OCI-LY3 (cell line): Measurements from ENCODE around the gene ARID1B.

Experiments
- EZH2phosphoT487 ChIP-seq: fragments of 200-600 bp; shearing (Covaris generic); IDR thresholded peaks from 2 replicates; pipeline ENCODE4 v1.6.1; 2018; ENCODE audit warnings: antibody characterized with exemption, mixed run types, low read depth
- TF ChIP-seq, protein P1 (sequence below): fragments of 200-600, 300-600 bp; sonication (generic); IDR thresholded peaks from 2 replicates; pipeline ENCODE4 v1.5.1; 2014; ENCODE audit warnings: antibody characterized with exemption, low read length, low read depth

DNA sequence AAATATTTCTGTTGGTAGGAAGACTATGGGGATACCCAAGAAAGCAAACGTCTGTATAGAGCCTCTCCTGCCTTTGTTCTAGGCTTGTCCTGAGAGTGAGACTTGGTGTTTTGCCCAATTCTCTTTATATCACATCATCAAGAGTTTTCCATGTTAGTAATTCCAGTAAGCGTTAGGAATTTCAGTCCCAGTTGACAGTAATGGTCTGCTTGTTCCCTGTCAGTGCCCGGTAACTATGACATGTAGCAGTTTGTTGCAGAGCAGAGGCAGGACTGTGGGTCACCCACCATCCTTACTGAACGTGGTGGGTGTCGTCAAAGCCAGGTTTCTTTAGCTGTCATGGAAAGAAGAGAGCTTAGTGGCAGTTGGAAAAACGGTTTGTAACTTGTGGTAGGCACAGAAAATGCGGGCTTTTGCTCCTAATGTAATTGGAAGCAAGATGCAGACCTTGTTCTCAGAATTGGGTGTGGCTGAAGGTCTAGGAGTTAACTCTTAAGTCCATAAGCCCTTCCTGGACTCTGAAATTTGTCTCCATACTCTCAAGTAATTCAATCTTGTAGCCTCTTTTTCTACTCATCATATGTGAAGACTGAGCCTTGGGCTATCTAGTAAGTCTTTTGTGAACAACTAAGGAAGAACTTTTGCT is 357.3 kb downstream of the ARID1B start:
- TF ChIP-seq, protein P1, sequence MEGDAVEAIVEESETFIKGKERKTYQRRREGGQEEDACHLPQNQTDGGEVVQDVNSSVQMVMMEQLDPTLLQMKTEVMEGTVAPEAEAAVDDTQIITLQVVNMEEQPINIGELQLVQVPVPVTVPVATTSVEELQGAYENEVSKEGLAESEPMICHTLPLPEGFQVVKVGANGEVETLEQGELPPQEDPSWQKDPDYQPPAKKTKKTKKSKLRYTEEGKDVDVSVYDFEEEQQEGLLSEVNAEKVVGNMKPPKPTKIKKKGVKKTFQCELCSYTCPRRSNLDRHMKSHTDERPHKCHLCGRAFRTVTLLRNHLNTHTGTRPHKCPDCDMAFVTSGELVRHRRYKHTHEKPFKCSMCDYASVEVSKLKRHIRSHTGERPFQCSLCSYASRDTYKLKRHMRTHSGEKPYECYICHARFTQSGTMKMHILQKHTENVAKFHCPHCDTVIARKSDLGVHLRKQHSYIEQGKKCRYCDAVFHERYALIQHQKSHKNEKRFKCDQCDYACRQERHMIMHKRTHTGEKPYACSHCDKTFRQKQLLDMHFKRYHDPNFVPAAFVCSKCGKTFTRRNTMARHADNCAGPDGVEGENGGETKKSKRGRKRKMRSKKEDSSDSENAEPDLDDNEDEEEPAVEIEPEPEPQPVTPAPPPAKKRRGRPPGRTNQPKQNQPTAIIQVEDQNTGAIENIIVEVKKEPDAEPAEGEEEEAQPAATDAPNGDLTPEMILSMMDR, result no peak
- no peak for TF ChIP-seq EZH2phosphoT487
